Glutamatergic neuron (in vitro differentiated cells): ENCODE measurements around the gene NRG3. TPM values are rescaled to one million over a fixed set of nuclear protein-coding genes. Genes with fewer than 3 reads are reported as not detected.

ENCODE experiments used
- DNase-seq: peaks from one replicate; pipeline ENCODE4 v3.0.0; 2022
- H3K27ac Mint-ChIP-seq: one replicate; pipeline ENCODE4 v1.8.0; 2020; ENCODE audit warnings: mild to moderate bottlenecking, mixed read lengths, inconsistent platforms; ENCODE audit not compliant: unreplicated experiment
- H3K27me3 Mint-ChIP-seq: one replicate; pipeline ENCODE4 v1.8.0; 2020; ENCODE audit warnings: mild to moderate bottlenecking, moderate library complexity, mixed read lengths, inconsistent platforms; ENCODE audit not compliant: unreplicated experiment
- H3K36me3 Mint-ChIP-seq: one replicate; pipeline ENCODE4 v1.8.0; 2020; ENCODE audit warnings: mild to moderate bottlenecking, mixed read lengths, inconsistent platforms; ENCODE audit not compliant: unreplicated experiment
- H3K4me1 Mint-ChIP-seq: one replicate; pipeline ENCODE4 v1.8.0; 2020; ENCODE audit warnings: mild to moderate bottlenecking, low read depth, mixed read lengths, inconsistent platforms; ENCODE audit not compliant: unreplicated experiment
- H3K4me3 Mint-ChIP-seq: one replicate; pipeline ENCODE4 v1.8.0; 2020; ENCODE audit warnings: mild to moderate bottlenecking, mixed read lengths, inconsistent platforms; ENCODE audit not compliant: unreplicated experiment
- H3K9me3 Mint-ChIP-seq: one replicate; pipeline ENCODE4 v1.8.0; 2020; ENCODE audit warnings: mild to moderate bottlenecking, moderate library complexity, mixed read lengths, inconsistent platforms; ENCODE audit not compliant: unreplicated experiment
- total RNA-seq: library from RNA; stranded (reverse); fragmentation: NEBNext Ultra II Directional; extraction: Animal tissue kit (Norgen Biotek cat#: 25700); gene quantifications from one replicate; pipeline ENCODE4 v1.2.1, GENCODE V29; 2021; ENCODE audit not compliant: unreplicated experiment
- TF ChIP-seq, protein P1 (sequence below): fragments of 200-600 bp; sonication (generic); IDR thresholded peaks from one replicate; pipeline ENCODE4 v1.5.0; 2021; ENCODE audit not compliant: partially characterized antibody, unreplicated experiment

Gene NRG3
- total RNA-seq, 1 donor from 2014 or later, result 3.2 TPM

DNA sequence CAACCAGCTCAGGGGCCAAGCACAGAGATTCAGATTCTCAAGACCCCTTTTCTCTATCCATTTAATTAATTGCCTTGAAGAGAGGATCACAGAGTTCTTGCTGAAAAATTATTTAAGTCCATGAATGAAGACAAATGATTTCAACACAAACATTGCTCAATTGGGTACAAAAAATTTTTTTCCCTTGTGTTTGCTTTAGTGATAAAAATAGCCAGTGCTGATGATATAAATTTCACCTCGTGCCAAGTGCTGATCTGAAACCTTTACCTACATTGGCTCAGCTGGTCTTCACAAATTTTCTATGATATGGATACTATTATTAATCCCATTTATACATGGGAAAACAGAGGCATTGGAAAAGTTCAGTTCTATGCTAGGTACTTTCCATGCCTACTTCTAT is 377.1 kb downstream of the NRG3 start:
- no peak for DNase-seq
- no peak overlapping the region for H3K4me3 Mint-ChIP-seq
- TF ChIP-seq, protein P1, sequence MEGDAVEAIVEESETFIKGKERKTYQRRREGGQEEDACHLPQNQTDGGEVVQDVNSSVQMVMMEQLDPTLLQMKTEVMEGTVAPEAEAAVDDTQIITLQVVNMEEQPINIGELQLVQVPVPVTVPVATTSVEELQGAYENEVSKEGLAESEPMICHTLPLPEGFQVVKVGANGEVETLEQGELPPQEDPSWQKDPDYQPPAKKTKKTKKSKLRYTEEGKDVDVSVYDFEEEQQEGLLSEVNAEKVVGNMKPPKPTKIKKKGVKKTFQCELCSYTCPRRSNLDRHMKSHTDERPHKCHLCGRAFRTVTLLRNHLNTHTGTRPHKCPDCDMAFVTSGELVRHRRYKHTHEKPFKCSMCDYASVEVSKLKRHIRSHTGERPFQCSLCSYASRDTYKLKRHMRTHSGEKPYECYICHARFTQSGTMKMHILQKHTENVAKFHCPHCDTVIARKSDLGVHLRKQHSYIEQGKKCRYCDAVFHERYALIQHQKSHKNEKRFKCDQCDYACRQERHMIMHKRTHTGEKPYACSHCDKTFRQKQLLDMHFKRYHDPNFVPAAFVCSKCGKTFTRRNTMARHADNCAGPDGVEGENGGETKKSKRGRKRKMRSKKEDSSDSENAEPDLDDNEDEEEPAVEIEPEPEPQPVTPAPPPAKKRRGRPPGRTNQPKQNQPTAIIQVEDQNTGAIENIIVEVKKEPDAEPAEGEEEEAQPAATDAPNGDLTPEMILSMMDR, result no peak
- H3K27ac Mint-ChIP-seq, result no peak overlapping the region
- no peaks in the 10 kb centered on the region for H3K36me3 Mint-ChIP-seq
- H3K27me3 Mint-ChIP-seq, result no peaks in the 10 kb centered on the region
- H3K9me3 Mint-ChIP-seq, result no peaks in the 10 kb centered on the region
- peaks cover 3% of the 10 kb centered on the region for H3K4me1 Mint-ChIP-seq

DNA sequence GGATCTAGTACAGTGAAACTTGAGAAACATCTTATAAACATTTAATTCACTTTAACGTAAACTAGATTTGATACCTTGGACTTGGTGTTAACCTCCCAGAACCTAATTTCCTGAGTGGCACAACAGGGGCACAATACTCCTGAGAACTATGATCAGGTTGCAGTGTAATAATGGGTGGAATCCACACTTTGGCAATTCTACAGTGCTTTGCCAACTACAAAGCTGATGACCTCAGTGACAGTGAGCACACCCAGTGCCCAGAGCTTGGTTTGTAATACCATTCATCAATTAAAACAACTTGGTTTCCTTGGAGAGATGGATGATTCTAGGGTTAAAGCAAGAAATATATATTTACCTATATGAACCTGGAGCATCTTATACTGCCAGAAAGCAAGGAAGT is 379.2 kb downstream of the NRG3 start:
- Mint-ChIP-seq H3K27me3 (no peaks in the 10 kb centered on the region), H3K4me1 (no peaks in the 10 kb centered on the region), H3K9me3 (no peaks in the 10 kb centered on the region), H3K27ac (no peak overlapping the region), H3K4me3 (no peak overlapping the region), H3K36me3 (no peaks in the 10 kb centered on the region)
- TF ChIP-seq, protein P1, result no peak
- no peak for DNase-seq

DNA sequence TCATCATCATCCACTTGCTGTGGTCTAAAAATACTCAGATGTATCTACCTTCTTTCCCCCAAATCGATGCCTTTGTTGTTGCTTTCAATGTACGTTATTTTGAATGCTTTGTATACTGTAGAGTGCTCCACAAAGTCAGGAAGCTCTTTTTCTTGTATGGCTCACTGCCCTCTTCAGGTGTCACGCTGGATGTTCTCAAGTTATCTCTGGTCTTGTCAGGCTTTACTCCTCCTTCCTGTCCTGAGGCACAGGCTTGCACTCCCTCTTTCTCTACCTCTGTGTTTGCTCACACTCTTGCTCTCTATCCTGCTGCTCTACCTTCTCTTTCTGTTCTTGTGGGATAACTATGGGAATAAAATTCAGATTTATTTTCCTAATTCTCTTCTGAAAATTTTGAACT is 381.3 kb downstream of the NRG3 start:
- TF ChIP-seq, protein P1, result no peak
- Mint-ChIP-seq H3K36me3 (no peaks in the 10 kb centered on the region), H3K27ac (no peak overlapping the region), H3K9me3 (no peaks in the 10 kb centered on the region), H3K27me3 (no peaks in the 10 kb centered on the region), H3K4me3 (no peak overlapping the region), H3K4me1 (no peaks in the 10 kb centered on the region)
- no peak for DNase-seq

DNA sequence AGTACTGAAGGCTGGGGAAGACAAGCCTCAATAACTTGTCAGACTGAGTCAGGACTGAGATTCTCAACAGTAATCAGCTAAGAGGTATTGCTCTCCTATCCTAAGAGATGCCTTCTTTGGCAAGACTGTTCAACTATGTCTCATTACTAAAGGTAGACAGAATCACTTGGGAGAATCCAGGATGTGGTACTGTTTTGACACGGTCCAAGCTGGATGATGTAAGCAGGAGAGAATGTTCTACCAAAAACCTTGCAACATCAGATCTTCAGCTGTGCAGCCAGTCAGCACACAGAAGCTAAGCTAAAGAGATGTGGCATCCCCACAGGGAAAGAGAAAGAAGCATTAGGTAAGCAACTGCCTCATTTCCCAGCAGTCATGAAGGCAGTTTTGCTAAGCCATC is 391.4 kb downstream of the NRG3 start:
- no peak overlapping the region for H3K4me3 Mint-ChIP-seq
- peaks cover 2% of the 10 kb centered on the region for H3K4me1 Mint-ChIP-seq
- no peaks in the 10 kb centered on the region for H3K27me3 Mint-ChIP-seq
- no peak overlapping the region for H3K27ac Mint-ChIP-seq
- no peaks in the 10 kb centered on the region for H3K9me3 Mint-ChIP-seq
- H3K36me3 Mint-ChIP-seq, result no peaks in the 10 kb centered on the region
- TF ChIP-seq, protein P1, result no peak
- DNase-seq, result no peak

DNA sequence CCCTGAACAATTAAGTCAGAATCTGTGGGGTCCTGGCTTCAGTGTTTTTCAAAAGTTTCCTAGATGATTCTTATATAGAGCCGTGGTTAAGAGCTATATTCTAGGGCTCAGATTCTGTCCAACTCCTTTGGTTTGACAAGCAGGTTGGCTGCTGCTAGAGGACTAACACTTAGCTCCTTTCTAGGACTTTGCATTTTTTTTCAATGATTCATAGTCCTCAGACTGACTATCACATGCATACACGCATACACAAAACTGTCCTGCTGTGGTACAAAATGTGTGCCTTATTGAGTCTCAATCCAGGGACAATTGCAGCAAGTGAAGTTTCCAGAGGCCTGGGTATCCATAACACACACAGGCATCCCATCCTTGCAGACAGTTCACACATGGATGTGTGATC is 392.0 kb downstream of the NRG3 start:
- Mint-ChIP-seq H3K27ac (no peak overlapping the region), H3K4me3 (no peak overlapping the region), H3K27me3 (no peaks in the 10 kb centered on the region), H3K36me3 (no peaks in the 10 kb centered on the region), H3K4me1 (peaks cover 2% of the 10 kb centered on the region), H3K9me3 (no peaks in the 10 kb centered on the region)
- no peak for DNase-seq
- TF ChIP-seq, protein P1, result no peak
